ENCODE data around the gene RASGRF2.

DNA sequence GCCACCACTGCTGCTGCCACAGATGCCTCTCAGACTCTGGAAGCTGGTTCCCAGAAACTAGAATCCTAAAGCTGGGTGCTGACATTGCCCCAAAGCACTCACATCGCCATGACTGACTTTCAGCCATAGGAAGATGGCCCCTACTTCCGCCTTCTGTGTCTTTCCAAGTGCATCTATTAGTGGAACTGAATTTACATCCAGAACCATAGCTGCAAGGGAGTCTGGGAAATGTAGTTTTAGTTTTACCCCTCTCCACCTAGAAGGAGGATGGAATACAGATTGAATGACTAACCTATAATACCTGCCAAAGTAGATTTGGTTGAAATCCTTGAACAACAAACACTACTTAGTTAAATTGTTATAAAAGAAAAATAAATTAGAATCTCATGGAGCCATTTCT, 118.8 kb downstream of the RASGRF2 start:
- TF ChIP-seq POLR2A (IDR thresholded peaks at IDR 0.05; ENCODE audit: low read length) (no peak), GATA1 (IDR thresholded peaks at IDR 0.05; ENCODE audit: low read depth, low read length) (no peak)
